ENCODE data around the gene TOM1. TPM values are rescaled to one million over a fixed set of nuclear protein-coding genes. Genes with fewer than 3 reads are reported as not detected.

The TOM1 gene
- total and polyA plus RNA-seq, 2 of the 13 experiments (the other 11 are each of a cell fraction or from before 2014, with no cell fraction given): 30.8 to 87.3 TPM

- TF ChIP-seq GPN1 (CRISPR knock-in tag; IDR thresholded peaks at IDR 0.05; ENCODE audit: borderline replicate concordance) (no peak), TOE1 (CRISPR knock-in tag; IDR thresholded peaks at IDR 0.05) (no peak), AHDC1 (CRISPR knock-in tag; IDR thresholded peaks at IDR 0.05; ENCODE audit: borderline replicate concordance) (no peak)
Measured at GRCh38 chr22:35329114-35329847, 29.6 kb downstream of the TOM1 start (continued).

- ChIA-PET POLR2A (interaction anchor here (1.4 to 1.7 kb wide), 3 partner anchors 9 to 31 kb away, joined by 3 to 6 read pairs (median 3); partner anchors contain the start of gene TOM1), CTCF (ENCODE audit: low intra/inter-chr PET ratio, low total read pairs) (no interaction called here)
- H2AFZ ChIP-seq (ENCODE audit: low read length): no peak overlapping the region
- 90% methylated on average over 16 of the region's 16 CpGs for WGBS (ENCODE audit: low lambda C conversion rate)
- no peaks in the 10 kb centered on the region for H3K79me2 ChIP-seq (ENCODE audit: insufficient read depth, low read length)
- in situ Hi-C loops (cut with HindIII; ENCODE audit: extremely low pct_ligation_motif_present, low pct_unique_long_range_greater_than_20kb): no loop called here
- H3K9me3 ChIP-seq (ENCODE audit: low read length): no peaks in the 10 kb centered on the region
- DNase-seq (ENCODE audit: low spot score): no peak
- H3K4me2 ChIP-seq (ENCODE audit: low read depth, low read length): no peak overlapping the region
- no peak overlapping the region for H3K9ac ChIP-seq (ENCODE audit: insufficient read depth, low read depth, low read length)
- H3K27ac ChIP-seq (ENCODE audit: extremely low read length, insufficient read depth, low read length): peak overlapping the region; percentile 44
- H4K20me1 ChIP-seq (ENCODE audit: insufficient read depth, low read length): no peaks in the 10 kb centered on the region
- H3K4me3 ChIP-seq (replicated peaks in 1 of 3; ENCODE audit: insufficient read depth in 1 of 3, low read depth in 2 of 3, low read length in 3 of 3): no peak overlapping the region
- no peak for FAIRE-seq
- intact Hi-C loops (cut with micrococcal nuclease; ENCODE audit: unreplicated experiment): no loop called here
- H3K27me3 ChIP-seq (ENCODE audit: control insufficient read depth in 1 of 2, insufficient read depth in 2 of 2, low read length in 2 of 2): no peaks in the 10 kb centered on the region
- H3K4me1 ChIP-seq (ENCODE audit: insufficient read depth, low read length): peaks cover 53% of the 10 kb centered on the region
- no TSS peak for BruUV-seq (replicated peaks)
- ATAC-seq: no peak
- peaks cover 37 to 68% of the 10 kb centered on the region in 2 experiments for H3K36me3 ChIP-seq (replicated peaks in 1 of 2; ENCODE audit: control insufficient read depth in 1 of 2, insufficient read depth in 2 of 2, low read length in 2 of 2)
- TF ChIP-seq AHR (CRISPR knock-in tag; IDR thresholded peaks at IDR 0.05): no peak
- peak; percentile 69 for TF ChIP-seq ZNF687 (CRISPR knock-in tag; IDR thresholded peaks at IDR 0.05)
- no peak for TF ChIP-seq NFE2L1 (CRISPR knock-in tag; IDR thresholded peaks at IDR 0.05; ENCODE audit: borderline replicate concordance)
- no peak for TF ChIP-seq TBL1XR1 (IDR thresholded peaks at IDR 0.05; ENCODE audit: borderline replicate concordance, low read length, partially characterized antibody)
- TF ChIP-seq NCOR1 (IDR thresholded peaks at IDR 0.05; ENCODE audit: borderline replicate concordance, low read length): no peak
- TF ChIP-seq KLF15 (CRISPR knock-in tag; IDR thresholded peaks at IDR 0.05; ENCODE audit: borderline replicate concordance): no peak
- TF ChIP-seq FOXA3 (CRISPR knock-in tag; IDR thresholded peaks at IDR 0.05): no peak
- peak; percentile 42 for TF ChIP-seq PRPF4 (IDR thresholded peaks at IDR 0.05; ENCODE audit: low read depth, low read length, poor library complexity, severe bottlenecking)
- no peak for TF ChIP-seq ZFP41 (CRISPR knock-in tag; IDR thresholded peaks at IDR 0.05; ENCODE audit: borderline replicate concordance)
Measured at GRCh38 chr22:35330258-35330861, 30.7 kb downstream of the TOM1 start.
